ENCODE measurements around the gene HNF1A.

Gene HNF1A

DNA sequence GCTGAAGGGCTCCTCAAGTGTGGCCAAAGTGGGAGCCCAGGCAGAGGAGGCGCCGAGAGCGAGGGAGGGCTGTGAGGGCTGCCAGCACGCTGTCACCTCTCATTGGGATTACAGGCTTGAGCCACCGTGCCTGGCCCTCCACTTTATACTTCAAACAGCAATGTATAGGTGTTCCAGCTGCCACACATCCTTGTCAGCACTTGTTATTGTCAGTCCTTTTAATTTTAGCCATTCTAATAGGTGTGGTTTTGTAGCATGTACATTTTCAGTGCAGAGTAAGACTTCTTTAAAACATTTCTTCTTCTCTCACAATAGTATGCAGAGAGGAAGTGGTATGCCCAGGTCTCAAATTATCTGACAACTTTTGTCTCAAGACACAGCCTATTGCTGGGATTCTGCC lies 27.5 kb upstream of the HNF1A start:
- H3K27me3 Mint-ChIP-seq (ENCODE audit: low read depth, poor library complexity): peaks cover 7% of the 10 kb centered on the region
- peaks cover 12% of the 10 kb centered on the region for H3K9me3 Mint-ChIP-seq
- no peak for DNase-seq
- H3K27ac Mint-ChIP-seq: no peak overlapping the region
- no peak for TF ChIP-seq CTCF (IDR thresholded peaks at IDR 0.05)
- no peak overlapping the region for H3K4me3 Mint-ChIP-seq
- H3K36me3 Mint-ChIP-seq (ENCODE audit: low read depth): no peaks in the 10 kb centered on the region
- peaks cover under 1% of the 10 kb centered on the region for H3K4me1 Mint-ChIP-seq

DNA sequence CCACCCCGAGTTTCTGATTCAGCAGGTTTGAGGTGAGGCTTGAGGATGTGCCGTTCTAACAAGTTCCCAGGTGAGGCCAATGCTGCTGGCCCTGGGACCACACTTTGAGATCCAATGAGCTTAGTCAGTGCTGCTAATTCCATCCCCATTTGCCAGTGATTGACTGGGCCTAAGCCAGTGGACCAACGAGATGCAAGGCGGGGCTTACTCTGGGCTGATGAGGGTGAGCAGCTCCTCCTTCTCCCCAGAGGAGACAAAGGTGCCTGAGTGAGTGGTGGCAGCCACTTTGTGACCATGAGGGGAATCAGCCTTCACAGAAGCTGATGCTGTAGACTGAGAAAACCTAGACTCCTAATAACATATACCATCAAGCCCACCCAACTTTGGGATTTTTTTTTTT lies 23.1 kb upstream of the HNF1A start:
- no peak for DNase-seq
- Mint-ChIP-seq H3K27ac (no peak overlapping the region), H3K9me3 (peaks cover 4% of the 10 kb centered on the region)

DNA sequence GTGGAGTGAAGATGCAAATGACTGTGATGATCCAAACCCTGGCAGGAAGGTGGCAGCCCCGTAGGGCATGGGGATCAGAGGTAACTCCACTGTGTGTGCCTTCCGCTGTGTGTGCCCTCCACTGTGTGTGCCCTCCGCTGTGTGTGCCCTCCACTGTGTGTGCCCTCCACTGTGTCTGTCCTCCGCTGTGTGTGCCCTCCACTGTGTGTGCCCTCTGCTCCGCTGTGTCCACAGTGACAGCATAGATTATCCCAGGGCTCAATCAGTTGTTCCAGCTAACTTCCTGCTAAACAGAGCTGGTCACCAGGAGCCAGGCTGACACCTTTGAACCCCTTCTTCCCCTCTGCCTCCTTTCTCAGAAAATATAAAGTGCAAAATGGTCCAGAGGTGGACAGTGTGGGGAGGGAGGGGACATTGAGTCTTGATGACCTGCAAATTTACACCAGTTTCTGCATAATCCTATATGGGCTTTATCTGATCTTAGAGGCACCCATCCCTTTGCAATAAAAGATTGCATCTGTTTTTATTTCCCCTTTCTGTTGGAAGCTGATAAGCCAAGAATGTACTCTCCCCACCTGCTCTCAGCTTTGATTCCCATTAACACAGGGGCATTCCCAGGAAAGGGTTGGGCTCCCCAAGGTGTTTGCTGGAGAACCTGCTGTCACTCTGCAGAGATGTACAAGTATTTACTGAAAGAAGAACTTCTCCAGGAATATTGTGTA lies 21.6 kb upstream of the HNF1A start:
- Mint-ChIP-seq H3K36me3 (ENCODE audit: low read depth) (no peaks in the 10 kb centered on the region), H3K4me1 (no peaks in the 10 kb centered on the region), H3K4me3 (no peak overlapping the region), H3K9me3 (no peaks in the 10 kb centered on the region), H3K27me3 (ENCODE audit: low read depth, poor library complexity) (peaks cover 21% of the 10 kb centered on the region), H3K27ac (no peak overlapping the region)
- no peak for TF ChIP-seq CTCF (IDR thresholded peaks at IDR 0.05)
- DNase-seq: no peak

More for the DNA sequence above, 23.1 kb upstream of the HNF1A start:
- Mint-ChIP-seq H3K36me3 (ENCODE audit: low read depth) (no peaks in the 10 kb centered on the region), H3K4me3 (no peak overlapping the region), H3K4me1 (no peaks in the 10 kb centered on the region), H3K27me3 (ENCODE audit: low read depth, poor library complexity) (peaks cover 20% of the 10 kb centered on the region)
- no peak for TF ChIP-seq CTCF (IDR thresholded peaks at IDR 0.05)

DNA sequence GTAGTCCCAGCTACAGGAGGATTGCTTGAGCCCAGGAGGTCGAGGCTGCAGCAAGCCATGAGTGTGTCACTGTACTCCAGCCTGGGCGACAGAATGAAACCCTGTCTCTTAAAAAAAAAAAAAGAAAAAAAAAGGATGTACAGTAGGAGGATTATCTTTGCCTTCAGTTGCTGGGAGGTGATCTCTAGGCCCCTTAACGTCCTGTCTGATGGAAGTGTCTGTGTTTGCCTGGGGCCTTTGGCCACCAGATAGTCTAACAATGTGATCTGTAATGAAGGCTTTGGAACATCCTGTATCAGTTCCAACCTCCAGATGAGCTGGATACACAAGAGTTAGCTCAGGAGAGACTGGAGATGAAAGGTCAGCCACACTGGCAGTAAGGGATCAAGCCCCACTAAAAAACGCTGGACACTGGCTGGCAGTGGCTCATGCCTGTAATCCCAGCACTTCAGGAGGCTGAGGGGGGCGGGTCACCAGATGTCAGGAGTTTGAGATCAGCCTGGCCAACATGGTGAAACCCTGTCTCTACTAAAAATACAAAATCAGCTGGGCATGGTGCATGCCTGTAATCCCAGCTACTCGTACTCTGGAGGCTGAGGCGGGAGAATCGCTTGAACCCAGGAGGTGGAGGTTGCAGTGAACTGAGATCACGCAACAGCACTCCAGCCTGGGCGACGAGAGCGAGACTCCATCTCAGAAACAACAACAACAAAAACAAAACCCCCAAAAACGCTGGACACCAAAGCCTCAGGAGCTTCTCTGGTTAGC lies 19.0 kb upstream of the HNF1A start:
- peaks cover 26% of the 10 kb centered on the region for H3K27me3 Mint-ChIP-seq (ENCODE audit: low read depth, poor library complexity)
- no peak overlapping the region for H3K4me3 Mint-ChIP-seq
- DNase-seq: no peak
- no peaks in the 10 kb centered on the region for H3K36me3 Mint-ChIP-seq (ENCODE audit: low read depth)
- no peak overlapping the region for H3K27ac Mint-ChIP-seq
- no peak for TF ChIP-seq CTCF (IDR thresholded peaks at IDR 0.05)
- no peaks in the 10 kb centered on the region for H3K9me3 Mint-ChIP-seq
- no peaks in the 10 kb centered on the region for H3K4me1 Mint-ChIP-seq

DNA sequence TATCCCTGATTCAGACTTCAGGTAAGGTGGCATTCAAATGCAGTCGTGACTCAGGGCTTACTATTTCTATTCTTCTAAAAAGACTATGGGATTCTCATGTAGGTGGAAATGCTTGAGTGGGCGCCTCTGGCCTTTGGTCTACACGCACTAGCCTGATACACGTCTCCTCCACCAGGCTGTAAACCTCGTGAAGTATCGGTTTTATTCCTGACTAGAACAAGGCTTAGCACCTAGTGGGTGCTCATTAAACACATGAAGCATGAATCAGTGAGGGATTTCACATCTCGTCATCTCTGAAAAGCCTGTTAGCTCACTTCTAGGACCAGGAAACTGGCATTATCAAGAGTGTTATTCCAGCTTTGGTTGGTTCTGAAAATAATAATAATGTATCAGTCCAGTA lies 17.7 kb upstream of the HNF1A start:
- peaks cover 27% of the 10 kb centered on the region for H3K27me3 Mint-ChIP-seq (ENCODE audit: low read depth, poor library complexity)
- no peak overlapping the region for H3K27ac Mint-ChIP-seq
- TF ChIP-seq CTCF (IDR thresholded peaks at IDR 0.05): no peak
- DNase-seq: no peak
- H3K9me3 Mint-ChIP-seq: no peaks in the 10 kb centered on the region
- H3K4me1 Mint-ChIP-seq: peaks cover 11% of the 10 kb centered on the region
- no peaks in the 10 kb centered on the region for H3K36me3 Mint-ChIP-seq (ENCODE audit: low read depth)
- no peak overlapping the region for H3K4me3 Mint-ChIP-seq

Data from nephron progenitor cell (in vitro differentiated cells).